Choroid plexus epithelial cell (primary cell): ENCODE data around the gene PGA3.

Experiments
- DNase-seq: peaks from one replicate; pipeline ENCODE4 v3.0.0-alpha.2; 2010; ENCODE audit warnings: low read depth
- H3K4me3 ChIP-seq: 2 replicates; pipeline ENCODE4 v1.5.1; 2011; ENCODE audit warnings: low read depth, mild to moderate bottlenecking, control low read depth, low read length, moderate library complexity
- CTCF ChIP-seq: conservative IDR thresholded peaks from 2 replicates; pipeline ENCODE4 v1.5.1; 2011; ENCODE audit warnings: low read depth, mild to moderate bottlenecking, control low read depth, inconsistent platforms, low read length, moderate library complexity

The PGA3 gene

DNA sequence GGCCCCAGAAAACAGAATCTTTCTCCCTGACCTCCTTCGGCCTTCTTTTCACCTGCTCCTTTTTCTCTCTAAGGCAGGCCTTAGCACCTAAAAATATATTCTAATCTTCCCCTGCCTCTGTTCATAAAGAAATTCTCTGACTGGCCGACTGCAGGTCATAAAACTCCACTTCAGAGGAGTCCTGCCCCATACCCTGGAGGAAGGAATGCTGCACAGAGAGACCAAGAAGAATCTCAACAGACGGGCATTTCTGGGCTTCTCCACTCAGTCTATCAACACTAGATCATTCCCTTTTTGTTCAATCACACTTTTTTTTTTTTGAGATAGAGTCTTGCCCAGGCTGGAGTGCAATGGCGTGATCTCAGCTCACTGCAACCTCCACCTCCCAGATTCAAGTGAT lies 19.7 kb upstream of the PGA3 start:
- H3K4me3 ChIP-seq: no peak overlapping the region
- TF ChIP-seq CTCF: peak; percentile 2
- DNase-seq: no peak

DNA sequence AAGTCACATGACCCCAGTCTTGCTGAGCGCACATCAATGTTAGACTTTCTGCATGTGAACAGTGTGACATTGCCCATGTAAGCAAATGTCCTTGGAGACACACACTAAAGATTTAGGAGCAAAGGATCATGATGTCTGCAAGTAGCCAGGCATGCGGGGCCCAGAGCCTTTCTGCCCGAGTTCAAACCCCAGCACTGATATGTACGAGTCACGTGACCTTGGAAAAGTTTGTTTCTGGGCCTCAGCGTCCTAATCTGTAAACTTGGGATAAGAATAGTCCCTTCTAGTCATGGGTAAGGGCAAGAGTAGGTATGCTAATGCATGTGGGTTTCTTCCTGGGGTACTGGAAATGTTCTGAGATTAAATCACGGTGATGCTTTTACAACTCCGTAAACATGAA lies 16.8 kb upstream of the PGA3 start:
- no peak for TF ChIP-seq CTCF
- no peak for DNase-seq
- H3K4me3 ChIP-seq: no peak overlapping the region

GRCh38 chr11:61187505-61188130 lies 15.7 kb upstream of the PGA3 start:
- no peak overlapping the region for H3K4me3 ChIP-seq
- peak; percentile 96 for TF ChIP-seq CTCF
- DNase-seq: peak; percentile 88

GRCh38 chr11:61189933-61190332 lies 13.4 kb upstream of the PGA3 start:
- H3K4me3 ChIP-seq: no peak overlapping the region
- TF ChIP-seq CTCF: no peak
- peak; percentile 47 for DNase-seq

DNA sequence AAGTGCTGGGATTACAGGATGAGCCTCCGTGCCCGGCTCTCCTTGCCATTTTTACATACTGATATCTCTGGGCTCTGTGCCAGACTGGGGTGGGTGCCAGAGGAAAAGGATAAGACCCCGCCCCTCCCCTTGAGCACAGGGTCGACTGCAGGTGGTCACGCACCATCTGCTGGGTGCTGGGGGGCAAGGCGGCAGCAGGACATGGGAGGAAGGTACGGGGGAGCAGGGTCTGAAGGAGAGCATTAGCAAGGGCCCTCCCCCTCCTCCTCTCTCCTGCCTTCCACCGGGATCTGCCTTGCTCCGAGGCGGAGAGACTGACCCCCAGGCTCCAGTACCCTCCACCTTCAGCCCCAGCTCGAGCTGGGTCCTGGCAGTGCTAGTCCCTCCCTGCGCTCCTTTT lies 9.7 kb upstream of the PGA3 start:
- H3K4me3 ChIP-seq: no peak overlapping the region
- no peak for TF ChIP-seq CTCF
- no peak for DNase-seq

GRCh38 chr11:61194169-61194671 lies 9.1 kb upstream of the PGA3 start:
- no peak overlapping the region for H3K4me3 ChIP-seq
- no peak for DNase-seq
- no peak for TF ChIP-seq CTCF

DNA sequence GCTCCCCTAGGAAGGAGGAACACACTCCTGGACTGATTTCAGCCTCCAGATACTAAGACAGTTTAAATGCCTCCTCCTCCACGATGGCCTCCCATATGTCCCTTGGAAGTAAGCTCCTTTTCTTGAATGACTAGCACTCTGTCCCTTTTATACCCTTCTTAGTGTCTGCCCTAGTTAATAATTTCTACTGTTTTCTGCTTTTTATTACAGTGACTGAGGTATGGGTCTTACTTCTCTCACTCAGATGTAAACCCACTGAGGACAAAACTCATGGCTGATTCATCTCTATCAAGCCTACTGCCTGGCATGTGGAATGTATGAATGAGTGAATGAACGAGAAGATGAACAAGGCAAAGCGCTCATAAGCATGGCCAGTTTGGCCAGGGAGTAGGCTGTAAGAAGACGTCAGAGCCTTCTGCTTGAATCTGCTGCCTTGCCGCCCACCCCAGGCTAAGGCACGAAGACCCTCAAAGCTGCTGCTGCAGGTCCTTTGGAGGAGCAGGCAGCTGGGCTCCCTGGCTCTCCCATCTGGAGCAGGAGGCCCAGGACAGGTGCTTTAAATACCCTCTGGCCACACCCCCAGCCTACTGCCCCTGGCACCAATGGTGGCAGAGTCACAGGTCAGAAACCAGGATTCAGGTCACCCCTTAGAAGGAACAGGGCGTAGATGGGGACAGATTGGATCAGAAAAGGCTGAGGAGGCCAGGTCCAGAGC lies 8.2 kb upstream of the PGA3 start:
- no peak overlapping the region for H3K4me3 ChIP-seq
- no peak for TF ChIP-seq CTCF

More for the DNA sequence above, 8.2 kb upstream of the PGA3 start:
- no peak for DNase-seq
